Measurements from ENCODE around the gene NTN4. TPM values are rescaled to one million over a fixed set of nuclear protein-coding genes. Genes with fewer than 3 reads are reported as not detected.

NTN4 gene
- total and polyA plus RNA-seq, 9 donors, result 16.0 to 101 (median 54.2) TPM

DNA sequence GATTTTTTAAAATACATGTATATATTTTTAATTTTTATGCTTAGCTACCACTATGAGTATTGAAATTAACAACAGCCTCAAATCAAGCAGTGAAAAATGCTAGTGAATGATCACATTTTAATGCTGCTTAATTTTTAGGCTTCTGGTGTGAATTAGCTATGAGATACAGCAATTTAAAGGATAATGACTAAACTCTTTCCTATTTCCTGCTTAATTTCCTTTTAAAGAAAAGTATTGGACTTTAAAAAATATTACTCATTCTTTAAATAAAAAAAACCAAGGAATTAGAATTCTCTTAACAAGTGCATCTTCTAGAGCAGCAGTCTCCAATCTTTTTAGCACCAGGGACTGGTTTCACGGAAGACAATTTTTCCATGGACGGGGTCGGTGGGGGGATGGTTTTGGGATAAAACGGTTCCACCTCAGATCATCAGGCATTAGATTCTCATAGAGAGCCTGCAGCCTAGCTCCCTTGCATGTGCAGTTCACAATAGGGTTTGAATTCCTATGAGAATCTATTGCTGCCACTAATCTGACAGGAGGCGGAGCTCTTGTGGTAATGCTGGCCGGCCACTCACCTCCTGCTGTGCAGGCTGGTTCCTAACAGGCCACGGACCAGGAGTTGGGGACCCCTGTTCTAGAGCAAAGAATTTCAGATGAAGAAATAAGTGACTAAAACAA lies 18.6 kb upstream of the NTN4 start:
- no peak for TF ChIP-seq POLR2A (IDR thresholded peaks at IDR 0.05)
- TF ChIP-seq EP300 (IDR thresholded peaks at IDR 0.05), result no peak
- TF ChIP-seq, protein P1, sequence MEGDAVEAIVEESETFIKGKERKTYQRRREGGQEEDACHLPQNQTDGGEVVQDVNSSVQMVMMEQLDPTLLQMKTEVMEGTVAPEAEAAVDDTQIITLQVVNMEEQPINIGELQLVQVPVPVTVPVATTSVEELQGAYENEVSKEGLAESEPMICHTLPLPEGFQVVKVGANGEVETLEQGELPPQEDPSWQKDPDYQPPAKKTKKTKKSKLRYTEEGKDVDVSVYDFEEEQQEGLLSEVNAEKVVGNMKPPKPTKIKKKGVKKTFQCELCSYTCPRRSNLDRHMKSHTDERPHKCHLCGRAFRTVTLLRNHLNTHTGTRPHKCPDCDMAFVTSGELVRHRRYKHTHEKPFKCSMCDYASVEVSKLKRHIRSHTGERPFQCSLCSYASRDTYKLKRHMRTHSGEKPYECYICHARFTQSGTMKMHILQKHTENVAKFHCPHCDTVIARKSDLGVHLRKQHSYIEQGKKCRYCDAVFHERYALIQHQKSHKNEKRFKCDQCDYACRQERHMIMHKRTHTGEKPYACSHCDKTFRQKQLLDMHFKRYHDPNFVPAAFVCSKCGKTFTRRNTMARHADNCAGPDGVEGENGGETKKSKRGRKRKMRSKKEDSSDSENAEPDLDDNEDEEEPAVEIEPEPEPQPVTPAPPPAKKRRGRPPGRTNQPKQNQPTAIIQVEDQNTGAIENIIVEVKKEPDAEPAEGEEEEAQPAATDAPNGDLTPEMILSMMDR (IDR thresholded peaks at IDR 0.05), result no peak
- no peak for DNase-seq
- H3K4me3 ChIP-seq, result no peak overlapping the region
- 89 to 94% (median 92%) methylated on average over 7 of the region's 7 CpGs for WGBS, 3 donors
- no peak overlapping the region for H3K27ac ChIP-seq
- no peaks in the 10 kb centered on the region for H3K27me3 ChIP-seq
- intact Hi-C loops (cut with DNase I), result no loop called here
- H3K36me3 ChIP-seq, result no peaks in the 10 kb centered on the region
- no peaks in the 10 kb centered on the region for H3K4me1 ChIP-seq (ENCODE audit: insufficient read depth)
- no peaks in the 10 kb centered on the region for H3K9me3 ChIP-seq

DNA sequence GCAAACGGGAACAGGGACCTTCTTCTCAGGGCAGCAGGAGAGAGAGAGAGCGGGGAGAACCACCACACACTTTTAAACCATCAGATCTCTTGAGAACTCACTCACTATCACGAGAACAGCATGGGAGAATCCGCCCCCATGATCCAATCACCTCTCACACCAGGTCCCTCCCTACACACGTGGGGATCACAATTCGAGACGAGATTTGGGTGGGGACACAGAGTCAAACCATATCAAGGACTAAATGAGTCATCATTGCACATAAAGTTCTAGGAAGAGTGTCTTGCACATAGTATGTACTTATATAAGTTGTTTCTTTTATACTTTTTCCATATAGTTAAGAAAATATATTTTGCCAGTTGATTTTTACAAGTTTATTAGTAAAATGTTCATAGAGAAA lies 17.6 kb upstream of the NTN4 start:
- intact Hi-C loops (cut with DNase I), result no loop called here
- TF ChIP-seq POLR2A (IDR thresholded peaks at IDR 0.05) (no peak), EP300 (IDR thresholded peaks at IDR 0.05) (no peak)
- TF ChIP-seq, protein P1 (IDR thresholded peaks at IDR 0.05), result no peak
- WGBS, 3 donors, result 75 to 90% (median 84%) methylated on average over 7 of the region's 7 CpGs
- H3K4me3 ChIP-seq, result no peak overlapping the region
- no peaks in the 10 kb centered on the region for H3K4me1 ChIP-seq (ENCODE audit: insufficient read depth)
- H3K27ac ChIP-seq, result no peak overlapping the region
- H3K27me3 ChIP-seq, result no peaks in the 10 kb centered on the region
- H3K9me3 ChIP-seq, result no peaks in the 10 kb centered on the region
- H3K36me3 ChIP-seq, result no peaks in the 10 kb centered on the region
- no peak for DNase-seq

DNA sequence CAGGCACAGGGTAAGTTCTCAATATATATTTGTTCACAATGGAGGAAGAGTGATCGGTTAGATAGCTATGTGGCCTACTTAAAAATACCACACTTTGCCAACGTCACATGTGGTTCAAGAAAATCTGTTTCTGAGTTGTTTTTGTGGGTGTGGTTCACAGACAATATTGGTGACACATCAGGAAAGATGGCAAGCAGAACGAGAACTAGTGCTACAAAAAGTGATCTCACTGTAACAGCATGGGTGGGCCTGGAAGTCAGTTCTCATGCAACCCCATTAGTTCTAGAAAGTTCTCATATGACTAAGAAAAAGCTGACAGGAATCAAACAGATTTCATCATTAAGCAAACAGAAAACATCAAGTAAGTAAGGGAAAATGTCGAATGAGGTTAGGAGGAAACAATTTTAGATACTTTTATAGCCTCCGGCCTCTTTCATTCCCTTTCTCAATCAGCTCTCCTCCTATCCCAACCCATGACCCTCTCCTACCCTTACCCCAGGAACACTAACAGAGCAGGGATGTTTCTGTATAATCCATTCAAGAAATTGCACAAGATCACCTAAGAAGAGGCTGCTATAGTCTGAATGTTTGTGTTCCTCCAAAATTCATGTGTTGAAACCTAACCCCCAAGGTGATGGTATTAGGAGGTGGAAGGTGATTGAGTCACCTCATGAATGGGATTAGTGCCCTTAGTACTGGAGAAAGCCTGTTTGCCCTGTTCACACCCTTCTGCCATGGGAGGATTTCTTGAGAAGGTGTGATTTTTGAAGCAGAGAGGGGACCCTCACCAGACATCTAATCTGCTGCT lies 15.5 kb upstream of the NTN4 start:
- TF ChIP-seq, protein P1 (IDR thresholded peaks at IDR 0.05), result no peak
- TF ChIP-seq POLR2A (IDR thresholded peaks at IDR 0.05) (no peak), EP300 (IDR thresholded peaks at IDR 0.05) (no peak)
- H3K36me3 ChIP-seq, result no peaks in the 10 kb centered on the region
- H3K4me3 ChIP-seq, result no peak overlapping the region
- H3K4me1 ChIP-seq (ENCODE audit: insufficient read depth), result peaks cover 1% of the 10 kb centered on the region
- intact Hi-C loops (cut with DNase I), result no loop called here
- no peak for DNase-seq
- H3K27ac ChIP-seq, result no peak overlapping the region
- H3K9me3 ChIP-seq, result no peaks in the 10 kb centered on the region
- no peaks in the 10 kb centered on the region for H3K27me3 ChIP-seq
- WGBS, 3 donors, result 68 to 83% (median 75%) methylated on average over 5 of the region's 5 CpGs

DNA sequence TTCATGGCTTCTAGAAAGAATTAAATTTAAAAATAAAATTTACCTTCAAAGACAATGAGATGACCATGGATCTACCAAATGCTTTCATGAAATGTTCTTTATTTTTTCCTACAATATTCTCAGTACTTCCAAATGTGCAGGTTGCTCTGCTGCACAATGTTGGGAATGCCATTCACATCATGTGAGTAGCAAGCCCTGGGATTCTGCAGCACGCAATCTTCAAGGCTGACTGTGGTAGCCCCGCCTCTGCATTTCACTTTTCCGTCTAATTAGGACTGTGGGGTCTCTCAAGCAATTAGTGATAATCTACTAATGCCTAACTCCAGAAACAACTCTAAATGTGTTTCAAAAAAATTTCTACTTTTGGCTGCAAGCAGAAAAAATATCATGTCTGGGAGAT lies 13.7 kb upstream of the NTN4 start:
- H3K36me3 ChIP-seq, result no peaks in the 10 kb centered on the region
- peaks cover 1% of the 10 kb centered on the region for H3K4me1 ChIP-seq (ENCODE audit: insufficient read depth)
- H3K27ac ChIP-seq, result no peak overlapping the region
- TF ChIP-seq EP300 (IDR thresholded peaks at IDR 0.05) (no peak), POLR2A (IDR thresholded peaks at IDR 0.05) (no peak)
- TF ChIP-seq, protein P1 (IDR thresholded peaks at IDR 0.05), result no peak
- H3K27me3 ChIP-seq, result no peaks in the 10 kb centered on the region
- H3K9me3 ChIP-seq, result no peaks in the 10 kb centered on the region
- intact Hi-C loops (cut with DNase I), result no loop called here
- DNase-seq, result no peak
- WGBS, 3 donors, result 47 to 66% (median 50%) methylated on average over 3 of the region's 3 CpGs
- no peak overlapping the region for H3K4me3 ChIP-seq

Data from ovary (tissue), 9 donors.